Measurements from ENCODE around the gene LAIR2. TPM values are rescaled to one million over a fixed set of nuclear protein-coding genes. Genes with fewer than 3 reads are reported as not detected.

The LAIR2 gene
- total and polyA plus RNA-seq, 10 of the 15 experiments (the other 5 are each of a cell fraction or from before 2014, with no cell fraction given) = not detected

DNA sequence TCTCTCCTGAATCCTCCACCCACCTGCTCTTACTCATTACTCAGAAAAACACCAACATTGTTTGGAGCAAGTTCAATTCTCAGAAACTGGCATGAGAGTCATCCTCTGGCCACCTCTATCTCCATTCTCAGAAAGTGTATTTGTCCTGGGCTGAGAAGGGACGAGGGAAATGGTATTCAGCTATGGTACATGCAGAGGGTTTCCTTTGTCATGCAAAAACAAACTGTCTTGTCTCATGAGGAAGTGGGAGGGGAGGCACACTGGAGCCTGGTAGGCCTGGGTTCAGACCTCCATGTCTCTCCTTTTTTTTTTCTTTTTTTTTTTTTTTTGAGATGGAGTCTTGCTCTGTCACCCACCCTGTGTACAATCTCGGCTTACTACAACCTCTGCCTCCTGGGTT lies 39.1 kb downstream of the LAIR2 start:
- no peaks in the 10 kb centered on the region for H3K36me3 ChIP-seq (ENCODE audit: control insufficient read depth in 2 of 2, insufficient read depth in 2 of 2, low read length in 1 of 2)
- RAD21 ChIA-PET (ENCODE audit: unreplicated experiment) = no interaction called here
- H3K4me1 ChIP-seq (ENCODE audit: control insufficient read depth, insufficient read depth, low read length) = no peaks in the 10 kb centered on the region
- H3K9me3 ChIP-seq (replicated peaks; ENCODE audit: control insufficient read depth, insufficient read depth, low read length) = no peaks in the 10 kb centered on the region; the same call in 2 of the 3 replicates
- DNase-seq (ENCODE audit: low read depth, low spot score) = no peak
- no peak overlapping the region for H3K4me3 ChIP-seq
- H2AFZ ChIP-seq (ENCODE audit: control insufficient read depth, low read depth, low read length) = no peak overlapping the region
- no TSS peak for BruUV-seq (replicated peaks)
- no peaks in the 10 kb centered on the region for H3K79me2 ChIP-seq (ENCODE audit: control insufficient read depth, insufficient read depth, low read length)
- no peaks in the 10 kb centered on the region for H4K20me1 ChIP-seq (ENCODE audit: control insufficient read depth, insufficient read depth)
- H3K27ac ChIP-seq (ENCODE audit: control insufficient read depth, insufficient read depth) = no peak overlapping the region
- in situ Hi-C loops (cut with MboI) = no loop called here
- 46% methylated on average over 2 of the region's 2 CpGs for WGBS (ENCODE audit: insufficient coverage, insufficient replicate concordance, low lambda C conversion rate, missing lambda C conversion rate)
- SMC1A ChIA-PET (ENCODE audit: uncharacterized antibody, unreplicated experiment) = no interaction called here
- H3K9ac ChIP-seq (ENCODE audit: control insufficient read depth, insufficient read depth, low read length) = no peak overlapping the region
- intact Hi-C loops (cut with micrococcal nuclease; ENCODE audit: unreplicated experiment) = no loop called here
- CTCF ChIA-PET = no interaction called here
- H3K27me3 ChIP-seq (replicated peaks in 1 of 2; ENCODE audit: control insufficient read depth in 2 of 2, insufficient read depth in 2 of 2, low read length in 1 of 2) = no peaks in the 10 kb centered on the region
- TF ChIP-seq SPI1 (IDR thresholded peaks at IDR 0.05; ENCODE audit: borderline replicate concordance, insufficient read depth, low read depth, low read length) (peak; percentile 36; the same call in 1 of the 2 replicates), SMARCA5 (IDR thresholded peaks at IDR 0.05) (no peak)
- H3K4me2 ChIP-seq (ENCODE audit: control insufficient read depth, insufficient read depth) = no peak overlapping the region
- FAIRE-seq = no peak
- no peak for ATAC-seq
- POLR2A ChIA-PET = no interaction called here

DNA sequence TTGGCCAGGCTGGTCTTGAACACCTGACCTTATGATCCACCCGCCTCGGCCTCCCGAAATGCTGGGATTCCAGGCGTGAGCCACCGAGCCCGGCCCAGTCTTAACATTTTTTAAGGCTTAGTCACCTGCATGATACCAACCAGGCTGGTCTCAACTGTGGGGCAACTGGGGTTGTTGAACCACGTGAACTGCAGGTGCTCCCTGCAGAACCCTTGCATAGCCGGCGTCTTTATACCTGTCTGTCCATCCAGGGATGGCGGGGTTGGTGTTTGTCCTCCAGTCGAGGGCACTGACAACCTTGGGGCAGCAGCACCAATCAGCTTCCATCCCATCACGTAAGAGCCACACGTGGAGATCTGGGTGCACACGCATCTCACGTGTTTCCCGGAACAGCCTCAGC lies 46.2 kb downstream of the LAIR2 start:
- H4K20me1 ChIP-seq (ENCODE audit: control insufficient read depth, insufficient read depth) = no peaks in the 10 kb centered on the region
- 85% methylated on average over 16 of the region's 16 CpGs for WGBS (ENCODE audit: insufficient coverage, insufficient replicate concordance, low lambda C conversion rate, missing lambda C conversion rate)
- no peak overlapping the region for H3K27ac ChIP-seq (ENCODE audit: control insufficient read depth, insufficient read depth)
- no peak overlapping the region for H3K4me3 ChIP-seq
- H3K27me3 ChIP-seq (replicated peaks in 1 of 2; ENCODE audit: control insufficient read depth in 2 of 2, insufficient read depth in 2 of 2, low read length in 1 of 2) = no peaks in the 10 kb centered on the region
- intact Hi-C loops (cut with micrococcal nuclease; ENCODE audit: unreplicated experiment) = no loop called here
- H3K36me3 ChIP-seq (ENCODE audit: control insufficient read depth in 2 of 2, insufficient read depth in 2 of 2, low read length in 1 of 2) = no peaks in the 10 kb centered on the region
- H3K9me3 ChIP-seq (replicated peaks; ENCODE audit: control insufficient read depth, insufficient read depth, low read length) = no peaks in the 10 kb centered on the region
- FAIRE-seq = no peak
- no peak overlapping the region for H3K9ac ChIP-seq (ENCODE audit: control insufficient read depth, insufficient read depth, low read length)
- POLR2A ChIA-PET = no interaction called here
- peaks cover 20% of the 10 kb centered on the region for H3K4me1 ChIP-seq (ENCODE audit: control insufficient read depth, insufficient read depth, low read length)
- no peak overlapping the region for H2AFZ ChIP-seq (ENCODE audit: control insufficient read depth, low read depth, low read length)
- SMC1A ChIA-PET (ENCODE audit: uncharacterized antibody, unreplicated experiment) = no interaction called here
- no peak overlapping the region for H3K4me2 ChIP-seq (ENCODE audit: control insufficient read depth, insufficient read depth)
- CTCF ChIA-PET = no interaction called here
- RAD21 ChIA-PET (ENCODE audit: unreplicated experiment) = no interaction called here
- in situ Hi-C loops (cut with MboI) = no loop called here
- ATAC-seq = no peak
- no TSS peak for BruUV-seq (replicated peaks)
- DNase-seq (ENCODE audit: low read depth, low spot score) = no peak
- no peaks in the 10 kb centered on the region for H3K79me2 ChIP-seq (ENCODE audit: control insufficient read depth, insufficient read depth, low read length)
- TF ChIP-seq USF1 (IDR thresholded peaks at IDR 0.05; ENCODE audit: borderline replicate concordance, extremely low read length, insufficient read depth, low read depth, low read length) (no peak), HDAC2 (IDR thresholded peaks at IDR 0.05) (no peak), SMC3 (IDR thresholded peaks at IDR 0.05; ENCODE audit: borderline replicate concordance, low read length) (no peak), YY1 (IDR thresholded peaks at IDR 0.05; ENCODE audit: low read depth, low read length) (no peak), RAD51 (IDR thresholded peaks at IDR 0.05) (no peak), SPI1 (IDR thresholded peaks at IDR 0.05; ENCODE audit: borderline replicate concordance, insufficient read depth, low read depth, low read length) (no peak), HCFC1 (IDR thresholded peaks at IDR 0.05; ENCODE audit: low read length) (no peak), YBX1 (IDR thresholded peaks at IDR 0.05) (no peak), MEF2A (IDR thresholded peaks at IDR 0.05; ENCODE audit: insufficient read depth, low read depth, low read length) (no peak), RFX5 (IDR thresholded peaks at IDR 0.05; ENCODE audit: low read depth, low read length) (no peak), E2F4 (IDR thresholded peaks at IDR 0.05; ENCODE audit: low read depth, low read length) (no peak), EED (IDR thresholded peaks at IDR 0.05; ENCODE audit: low read depth) (no peak), FOXK2 (IDR thresholded peaks at IDR 0.05) (no peak), ESRRA (IDR thresholded peaks at IDR 0.05; ENCODE audit: low read length) (no peak), FOS (IDR thresholded peaks at IDR 0.05; ENCODE audit: borderline replicate concordance, extremely low read depth, insufficient read length) (no peak), BHLHE40 (IDR thresholded peaks at IDR 0.05; ENCODE audit: borderline replicate concordance in 1 of 2, low read depth in 2 of 2, low read length in 1 of 2) (no peak), CREB1 (IDR thresholded peaks at IDR 0.05; ENCODE audit: low read depth) (no peak), TCF7 (IDR thresholded peaks at IDR 0.05; ENCODE audit: borderline replicate concordance) (no peak), SIN3A (IDR thresholded peaks at IDR 0.05; ENCODE audit: low read depth, low read length) (no peak)
